GM23338 (cell line): ENCODE measurements around the gene DDN. TPM values are rescaled to one million over a fixed set of nuclear protein-coding genes. Genes with fewer than 3 reads are reported as not detected.

Experiments used
- ATAC-seq: fragments of 200-7000 bp; cut with Tn5 transposase; 3 replicates; pipeline ENCODE4 v1.9.1; 2020
- DNase-seq: peaks from one replicate; pipeline ENCODE4 v3.0.0-alpha.2; 2015; ENCODE audit warnings: low spot score
- H2AFZ ChIP-seq: fragments of 200-600 bp; sonication (generic); 2 replicates; pipeline ENCODE4 v1.8.0; 2016; ENCODE audit warnings: antibody characterized with exemption, mild to moderate bottlenecking, moderate library complexity
- H3F3A ChIP-seq: fragments of 200-600 bp; sonication (generic); replicated peaks from 2 replicates; pipeline ENCODE4 v1.8.0; 2017; ENCODE audit warnings: antibody characterized with exemption, mixed run types, low read depth
- H3K27ac ChIP-seq: fragments of 200-600 bp; sonication (generic); 2 replicates; pipeline ENCODE4 v1.6.1; 2016; ENCODE audit warnings: low read depth
- H3K27me3 ChIP-seq: fragments of 200-600 bp; sonication (generic); 2 replicates; pipeline ENCODE4 v1.8.0; 2016; ENCODE audit warnings: mild to moderate bottlenecking, mixed run types, moderate library complexity; ENCODE audit not compliant: insufficient read depth
- H3K36me3 ChIP-seq: fragments of 200-600 bp; sonication (generic); 2 replicates; pipeline ENCODE4 v1.8.0; 2016; ENCODE audit warnings: mild to moderate bottlenecking; ENCODE audit not compliant: insufficient read depth
- H3K4me1 ChIP-seq: fragments of 200-600 bp; sonication (generic); 2 replicates; pipeline ENCODE4 v1.8.0; 2016; ENCODE audit warnings: mild to moderate bottlenecking, moderate library complexity; ENCODE audit not compliant: insufficient read depth
- H3K4me2 ChIP-seq: fragments of 200-600 bp; sonication (generic); 2 replicates; pipeline ENCODE4 v1.7.1; 2017; ENCODE audit warnings: mixed run types
- H3K4me3 ChIP-seq: fragments of 200-600 bp; sonication (generic); 2 replicates; pipeline ENCODE4 v1.6.1; 2016; ENCODE audit warnings: mixed run types
- H3K79me2 ChIP-seq: fragments of 200-600 bp; sonication (generic); replicated peaks from 2 replicates; pipeline ENCODE4 v1.8.0; 2017; ENCODE audit warnings: mild to moderate bottlenecking; ENCODE audit not compliant: insufficient read depth
- H3K9me2 ChIP-seq: fragments of 200-600 bp; sonication (generic); 2 replicates; pipeline ENCODE4 v1.8.0; 2017; ENCODE audit not compliant: insufficient read depth
- H4K20me1 ChIP-seq: fragments of 200-600 bp; sonication (generic); replicated peaks from 2 replicates; pipeline ENCODE4 v1.8.0; 2017; ENCODE audit warnings: mild to moderate bottlenecking; ENCODE audit not compliant: insufficient read depth
- H3K27ac Mint-ChIP-seq: 2 replicates; pipeline ENCODE4 v1.8.0; 2020; ENCODE audit warnings: inconsistent platforms, mild to moderate bottlenecking, moderate library complexity, mixed read lengths
- H3K27me3 Mint-ChIP-seq: 3 replicates; pipeline ENCODE4 v1.8.0; 2022; ENCODE audit warnings: low read depth, mild to moderate bottlenecking, moderate library complexity, mixed read lengths, inconsistent platforms; ENCODE audit not compliant: insufficient read depth, poor library complexity
- H3K36me3 Mint-ChIP-seq: 3 replicates; pipeline ENCODE4 v1.8.0; 2021; ENCODE audit warnings: low read depth, mild to moderate bottlenecking, inconsistent platforms, moderate library complexity, mixed read lengths
- H3K4me1 Mint-ChIP-seq: 3 replicates; pipeline ENCODE4 v1.8.0; 2020; ENCODE audit warnings: mild to moderate bottlenecking, inconsistent platforms, mixed read lengths
- H3K4me3 Mint-ChIP-seq: 3 replicates; pipeline ENCODE4 v1.8.0; 2021; ENCODE audit warnings: moderate library complexity, mild to moderate bottlenecking, inconsistent platforms, mixed read lengths
- H3K9me3 Mint-ChIP-seq: 3 replicates; pipeline ENCODE4 v1.8.0; 2020; ENCODE audit warnings: moderate library complexity, mild to moderate bottlenecking, inconsistent platforms, mixed read lengths
- CREB1 ChIP-seq: fragments of 250-450 bp; sonication (Bioruptor Pico); IDR thresholded peaks from 2 replicates; pipeline ENCODE4 v1.5.0; 2020; ENCODE audit warnings: low read depth, mild to moderate bottlenecking, moderate library complexity
- EZH2 ChIP-seq: fragments of 200-600 bp; sonication (generic); IDR thresholded peaks from one replicate; pipeline ENCODE4 v1.8.0; 2017; ENCODE audit warnings: antibody characterized with exemption, mild to moderate bottlenecking, low read depth; ENCODE audit not compliant: unreplicated experiment
- EZH2phosphoT487 ChIP-seq: fragments of 200-600 bp; sonication (generic); IDR thresholded peaks from one replicate; pipeline ENCODE4 v1.8.1; 2018; ENCODE audit warnings: antibody characterized with exemption; ENCODE audit not compliant: unreplicated experiment
- JUNB ChIP-seq: IDR thresholded peaks from one replicate; pipeline ENCODE4 v1.6.1; 2016; ENCODE audit warnings: antibody characterized with exemption; ENCODE audit not compliant: unreplicated experiment
- NANOG ChIP-seq: IDR thresholded peaks from 2 replicates; pipeline ENCODE4 v1.6.1; 2016; ENCODE audit warnings: antibody characterized with exemption, borderline replicate concordance
- POLR2AphosphoS5 ChIP-seq: IDR thresholded peaks from 2 replicates; pipeline ENCODE4 v1.6.1; 2016; ENCODE audit warnings: antibody characterized with exemption, low read depth
- STAT1 ChIP-seq: IDR thresholded peaks from one replicate; pipeline ENCODE4 v1.6.1; 2016; ENCODE audit warnings: antibody characterized with exemption; ENCODE audit not compliant: unreplicated experiment
- ZNF114 ChIP-seq: fragments of 250-450 bp; sonication (Bioruptor Pico); IDR thresholded peaks from 2 replicates; pipeline ENCODE4 v1.5.0; 2020; ENCODE audit warnings: mild to moderate bottlenecking, moderate library complexity
- ZNF331 ChIP-seq: fragments of 250-450 bp; sonication (Bioruptor Pico); IDR thresholded peaks from 2 replicates; pipeline ENCODE4 v1.5.0; 2020; ENCODE audit warnings: low read depth, mild to moderate bottlenecking, moderate library complexity
- polyA plus RNA-seq: library from polyadenylated mRNA; unstranded; fragments of >200 nt; fragmentation: Nextera tagmentation; extraction: Ambion mirVana; gene quantifications from 2 replicates; pipeline ENCODE4 v1.2.1, GENCODE V29; 2016
- total RNA-seq: library from RNA; depleted of rRNA; stranded (reverse); fragments of >200 nt; shearing (Covaris generic); gene quantifications from 2 replicates; pipeline ENCODE4 v1.2.3, GENCODE V29; 2014
- TF ChIP-seq, protein P1 (sequence below): IDR thresholded peaks from one replicate; pipeline ENCODE4 v1.6.1; 2018; ENCODE audit warnings: antibody characterized with exemption; ENCODE audit not compliant: unreplicated experiment
- TF ChIP-seq, protein P2 (sequence below): IDR thresholded peaks from 2 replicates; pipeline ENCODE4 v1.6.1; 2016; ENCODE audit warnings: antibody characterized with exemption
- TF ChIP-seq, protein P3 (sequence below), 2 experiments: fragments of 200-600 bp in 1 of 2; sonication (generic) in 1 of 2; conservative IDR thresholded peaks; 2 replicates each; pipeline versions ENCODE4 v1.5.1 to v1.6.1; 2016 to 2017; ENCODE audit warnings: antibody characterized with exemption in 2 of 2, low read depth in 2 of 2, mild to moderate bottlenecking in 2 of 2, moderate library complexity in 1 of 2

The DDN gene
- total and polyA plus RNA-seq, 2 experiments from 2014 or later = 0.10 TPM; not detected in 1

DNA sequence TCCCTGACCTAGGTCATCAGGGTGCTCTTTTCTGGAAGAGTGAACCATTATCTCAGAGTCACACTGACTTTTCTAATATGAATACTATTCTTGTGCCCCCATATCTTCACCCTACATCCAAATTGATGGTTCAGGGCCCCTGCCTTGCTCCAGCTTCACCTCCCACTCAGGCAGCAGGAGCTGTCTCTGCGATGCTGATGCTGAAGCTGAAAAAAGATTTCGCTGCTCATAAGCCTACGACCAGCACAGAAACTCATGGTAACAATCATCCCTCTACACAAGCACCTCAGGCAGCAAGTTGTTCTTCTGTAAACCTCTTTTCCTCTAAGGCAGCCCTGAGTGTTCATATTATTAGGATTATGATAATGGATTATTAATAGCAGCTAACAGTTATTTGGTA is 45.1 kb downstream of the DDN start:
- Histone ChIP-seq H3K9me2 (no peaks in the 10 kb centered on the region), H3K27me3 (no peaks in the 10 kb centered on the region), H3K36me3 (peaks cover 11% of the 10 kb centered on the region), H3K4me1 (peaks cover 15% of the 10 kb centered on the region), H4K20me1 (peaks cover 46% of the 10 kb centered on the region), H3F3A (0 out of 2 replicates have a peak, but pooled peaks cover 2% of the 10 kb centered on the region), H3K4me3 (no peak overlapping the region), H3K27ac (no peak overlapping the region), H3K79me2 (peaks cover 78% of the 10 kb centered on the region), H2AFZ (no peak overlapping the region), H3K4me2 (no peak overlapping the region)
- Mint-ChIP-seq H3K4me1 (peaks cover 27% of the 10 kb centered on the region), H3K27ac (no peak overlapping the region), H3K27me3 (peaks cover 19% of the 10 kb centered on the region), H3K9me3 (no peaks in the 10 kb centered on the region; the same call in 2 of the 3 replicates), H3K36me3 (peaks cover 47% of the 10 kb centered on the region), H3K4me3 (no peak overlapping the region)
- ATAC-seq (no peak), DNase-seq (no peak)
- TF ChIP-seq CREB1 (no peak), EZH2phosphoT487 (no peak), ZNF331 (no peak), EZH2 (no peak), ZNF114 (CRISPR knock-in tag) (no peak), JUNB (no peak)
- TF ChIP-seq, protein P1, sequence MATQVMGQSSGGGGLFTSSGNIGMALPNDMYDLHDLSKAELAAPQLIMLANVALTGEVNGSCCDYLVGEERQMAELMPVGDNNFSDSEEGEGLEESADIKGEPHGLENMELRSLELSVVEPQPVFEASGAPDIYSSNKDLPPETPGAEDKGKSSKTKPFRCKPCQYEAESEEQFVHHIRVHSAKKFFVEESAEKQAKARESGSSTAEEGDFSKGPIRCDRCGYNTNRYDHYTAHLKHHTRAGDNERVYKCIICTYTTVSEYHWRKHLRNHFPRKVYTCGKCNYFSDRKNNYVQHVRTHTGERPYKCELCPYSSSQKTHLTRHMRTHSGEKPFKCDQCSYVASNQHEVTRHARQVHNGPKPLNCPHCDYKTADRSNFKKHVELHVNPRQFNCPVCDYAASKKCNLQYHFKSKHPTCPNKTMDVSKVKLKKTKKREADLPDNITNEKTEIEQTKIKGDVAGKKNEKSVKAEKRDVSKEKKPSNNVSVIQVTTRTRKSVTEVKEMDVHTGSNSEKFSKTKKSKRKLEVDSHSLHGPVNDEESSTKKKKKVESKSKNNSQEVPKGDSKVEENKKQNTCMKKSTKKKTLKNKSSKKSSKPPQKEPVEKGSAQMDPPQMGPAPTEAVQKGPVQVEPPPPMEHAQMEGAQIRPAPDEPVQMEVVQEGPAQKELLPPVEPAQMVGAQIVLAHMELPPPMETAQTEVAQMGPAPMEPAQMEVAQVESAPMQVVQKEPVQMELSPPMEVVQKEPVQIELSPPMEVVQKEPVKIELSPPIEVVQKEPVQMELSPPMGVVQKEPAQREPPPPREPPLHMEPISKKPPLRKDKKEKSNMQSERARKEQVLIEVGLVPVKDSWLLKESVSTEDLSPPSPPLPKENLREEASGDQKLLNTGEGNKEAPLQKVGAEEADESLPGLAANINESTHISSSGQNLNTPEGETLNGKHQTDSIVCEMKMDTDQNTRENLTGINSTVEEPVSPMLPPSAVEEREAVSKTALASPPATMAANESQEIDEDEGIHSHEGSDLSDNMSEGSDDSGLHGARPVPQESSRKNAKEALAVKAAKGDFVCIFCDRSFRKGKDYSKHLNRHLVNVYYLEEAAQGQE = no peak
- TF ChIP-seq, protein P2, sequence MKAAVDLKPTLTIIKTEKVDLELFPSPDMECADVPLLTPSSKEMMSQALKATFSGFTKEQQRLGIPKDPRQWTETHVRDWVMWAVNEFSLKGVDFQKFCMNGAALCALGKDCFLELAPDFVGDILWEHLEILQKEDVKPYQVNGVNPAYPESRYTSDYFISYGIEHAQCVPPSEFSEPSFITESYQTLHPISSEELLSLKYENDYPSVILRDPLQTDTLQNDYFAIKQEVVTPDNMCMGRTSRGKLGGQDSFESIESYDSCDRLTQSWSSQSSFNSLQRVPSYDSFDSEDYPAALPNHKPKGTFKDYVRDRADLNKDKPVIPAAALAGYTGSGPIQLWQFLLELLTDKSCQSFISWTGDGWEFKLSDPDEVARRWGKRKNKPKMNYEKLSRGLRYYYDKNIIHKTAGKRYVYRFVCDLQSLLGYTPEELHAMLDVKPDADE = no peak
- TF ChIP-seq, protein P3, sequence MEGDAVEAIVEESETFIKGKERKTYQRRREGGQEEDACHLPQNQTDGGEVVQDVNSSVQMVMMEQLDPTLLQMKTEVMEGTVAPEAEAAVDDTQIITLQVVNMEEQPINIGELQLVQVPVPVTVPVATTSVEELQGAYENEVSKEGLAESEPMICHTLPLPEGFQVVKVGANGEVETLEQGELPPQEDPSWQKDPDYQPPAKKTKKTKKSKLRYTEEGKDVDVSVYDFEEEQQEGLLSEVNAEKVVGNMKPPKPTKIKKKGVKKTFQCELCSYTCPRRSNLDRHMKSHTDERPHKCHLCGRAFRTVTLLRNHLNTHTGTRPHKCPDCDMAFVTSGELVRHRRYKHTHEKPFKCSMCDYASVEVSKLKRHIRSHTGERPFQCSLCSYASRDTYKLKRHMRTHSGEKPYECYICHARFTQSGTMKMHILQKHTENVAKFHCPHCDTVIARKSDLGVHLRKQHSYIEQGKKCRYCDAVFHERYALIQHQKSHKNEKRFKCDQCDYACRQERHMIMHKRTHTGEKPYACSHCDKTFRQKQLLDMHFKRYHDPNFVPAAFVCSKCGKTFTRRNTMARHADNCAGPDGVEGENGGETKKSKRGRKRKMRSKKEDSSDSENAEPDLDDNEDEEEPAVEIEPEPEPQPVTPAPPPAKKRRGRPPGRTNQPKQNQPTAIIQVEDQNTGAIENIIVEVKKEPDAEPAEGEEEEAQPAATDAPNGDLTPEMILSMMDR (conservative IDR thresholded peaks at IDR 0.05; ENCODE audit: low read depth in 2 of 2) = no peak

DNA sequence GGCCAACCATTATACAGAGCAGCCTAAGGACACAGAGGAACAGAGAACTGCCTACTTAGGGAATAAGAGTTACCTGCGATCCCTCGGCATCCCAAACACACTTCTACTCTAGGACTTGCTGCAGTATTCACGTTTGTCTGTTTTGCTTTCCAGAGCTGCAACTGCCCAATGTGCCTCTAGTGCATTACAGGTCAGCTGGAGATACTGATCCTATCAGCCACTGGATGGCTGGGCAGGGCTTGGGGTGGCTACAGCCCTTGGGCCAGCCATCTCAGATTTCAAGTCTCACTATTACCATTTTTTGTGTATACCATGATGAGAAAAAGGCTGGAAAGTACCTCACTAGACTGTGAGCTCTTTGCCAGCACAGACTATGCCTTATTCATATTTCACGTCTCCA is 46.5 kb downstream of the DDN start:
- H2AFZ ChIP-seq = no peak overlapping the region
- H3K27ac Mint-ChIP-seq = no peak overlapping the region
- H3K79me2 ChIP-seq = peaks cover 91% of the 10 kb centered on the region
- H3K4me1 Mint-ChIP-seq = peaks cover 25% of the 10 kb centered on the region
- no peak overlapping the region for H3K4me3 Mint-ChIP-seq
- no peaks in the 10 kb centered on the region for H3F3A ChIP-seq
- no peaks in the 10 kb centered on the region for H3K27me3 ChIP-seq
- no peaks in the 10 kb centered on the region; the same call in 2 of the 3 replicates for H3K9me3 Mint-ChIP-seq
- H3K9me2 ChIP-seq = no peaks in the 10 kb centered on the region
- peaks cover 11% of the 10 kb centered on the region for H3K36me3 ChIP-seq
- ATAC-seq = no peak
- H3K27ac ChIP-seq = no peak overlapping the region
- no peak overlapping the region for H3K4me2 ChIP-seq
- H4K20me1 ChIP-seq = peaks cover 54% of the 10 kb centered on the region
- DNase-seq = no peak
- peaks cover 52% of the 10 kb centered on the region for H3K36me3 Mint-ChIP-seq
- H3K4me1 ChIP-seq = peaks cover 9% of the 10 kb centered on the region
- no peak overlapping the region for H3K4me3 ChIP-seq
- H3K27me3 Mint-ChIP-seq = peaks cover 17% of the 10 kb centered on the region
- TF ChIP-seq ZNF331 = no peak
- TF ChIP-seq NANOG = no peak
- TF ChIP-seq EZH2 = no peak
- no peak for TF ChIP-seq POLR2AphosphoS5
- TF ChIP-seq EZH2phosphoT487 = no peak
- TF ChIP-seq, protein P2 = no peak
- no peak for TF ChIP-seq STAT1
- TF ChIP-seq ZNF114 (CRISPR knock-in tag) = no peak
- TF ChIP-seq, protein P1 = no peak
